Measurements from ENCODE around the gene DHX40.

DNA sequence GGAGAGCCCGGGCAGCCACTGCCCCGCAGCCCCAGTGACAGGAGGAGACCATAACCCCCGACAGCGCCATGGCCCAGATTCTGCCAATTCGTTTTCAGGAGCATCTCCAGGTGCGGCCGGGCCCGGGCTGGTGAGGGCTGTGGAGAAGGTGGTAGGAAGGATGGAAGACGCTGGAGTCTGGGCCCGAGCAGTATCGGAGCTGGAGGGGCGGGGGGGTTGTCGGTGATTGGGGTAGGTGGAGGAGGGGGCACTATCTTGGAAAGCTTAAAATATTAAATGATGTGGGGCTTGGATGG lies 54.6 kb downstream of the DHX40 start:
- TF ChIP-seq, protein P1, sequence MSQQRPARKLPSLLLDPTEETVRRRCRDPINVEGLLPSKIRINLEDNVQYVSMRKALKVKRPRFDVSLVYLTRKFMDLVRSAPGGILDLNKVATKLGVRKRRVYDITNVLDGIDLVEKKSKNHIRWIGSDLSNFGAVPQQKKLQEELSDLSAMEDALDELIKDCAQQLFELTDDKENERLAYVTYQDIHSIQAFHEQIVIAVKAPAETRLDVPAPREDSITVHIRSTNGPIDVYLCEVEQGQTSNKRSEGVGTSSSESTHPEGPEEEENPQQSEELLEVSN (IDR thresholded peaks at IDR 0.05; ENCODE audit: borderline replicate concordance, low read depth) = no peak
- TF ChIP-seq CTCF (IDR thresholded peaks at IDR 0.05) (no peak), SMC3 (IDR thresholded peaks at IDR 0.05) (no peak), POLR2A (IDR thresholded peaks at IDR 0.05; ENCODE audit: low read length) (no peak), HEYL (CRISPR knock-in tag; IDR thresholded peaks at IDR 0.05) (no peak), RCOR1 (IDR thresholded peaks at IDR 0.05; ENCODE audit: low read depth, low read length) (no peak), EP300 (IDR thresholded peaks at IDR 0.05) (no peak), KDM5A (IDR thresholded peaks at IDR 0.05) (0 out of 2 replicates have a peak, but pooled peaks have one; percentile 16), REST (IDR thresholded peaks at IDR 0.05) (0 out of 2 replicates have a peak, but pooled peaks have one; percentile 5)
- TF ChIP-seq, protein P2, sequence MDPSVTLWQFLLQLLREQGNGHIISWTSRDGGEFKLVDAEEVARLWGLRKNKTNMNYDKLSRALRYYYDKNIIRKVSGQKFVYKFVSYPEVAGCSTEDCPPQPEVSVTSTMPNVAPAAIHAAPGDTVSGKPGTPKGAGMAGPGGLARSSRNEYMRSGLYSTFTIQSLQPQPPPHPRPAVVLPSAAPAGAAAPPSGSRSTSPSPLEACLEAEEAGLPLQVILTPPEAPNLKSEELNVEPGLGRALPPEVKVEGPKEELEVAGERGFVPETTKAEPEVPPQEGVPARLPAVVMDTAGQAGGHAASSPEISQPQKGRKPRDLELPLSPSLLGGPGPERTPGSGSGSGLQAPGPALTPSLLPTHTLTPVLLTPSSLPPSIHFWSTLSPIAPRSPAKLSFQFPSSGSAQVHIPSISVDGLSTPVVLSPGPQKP (IDR thresholded peaks at IDR 0.05; ENCODE audit: low read depth, low read length) = no peak
- TF ChIP-seq, protein P3, sequence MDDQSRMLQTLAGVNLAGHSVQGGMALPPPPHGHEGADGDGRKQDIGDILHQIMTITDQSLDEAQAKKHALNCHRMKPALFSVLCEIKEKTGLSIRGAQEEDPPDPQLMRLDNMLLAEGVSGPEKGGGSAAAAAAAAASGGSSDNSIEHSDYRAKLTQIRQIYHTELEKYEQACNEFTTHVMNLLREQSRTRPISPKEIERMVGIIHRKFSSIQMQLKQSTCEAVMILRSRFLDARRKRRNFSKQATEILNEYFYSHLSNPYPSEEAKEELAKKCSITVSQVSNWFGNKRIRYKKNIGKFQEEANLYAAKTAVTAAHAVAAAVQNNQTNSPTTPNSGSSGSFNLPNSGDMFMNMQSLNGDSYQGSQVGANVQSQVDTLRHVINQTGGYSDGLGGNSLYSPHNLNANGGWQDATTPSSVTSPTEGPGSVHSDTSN (IDR thresholded peaks at IDR 0.05) = no peak

Data from A549 (cell line).